HG02973 (cell line): ENCODE results near the gene TSSK6.

Experiments used
- ATAC-seq: cut with Tn5 transposase; IDR thresholded peaks from one replicate; pipeline ENCODE4 v1.9.1; 2021; ENCODE audit warnings: moderate library complexity; ENCODE audit not compliant: unreplicated experiment

TSSK6 gene

GRCh38 chr19:19514881-19515641 is at the start of gene TSSK6:
TSS of gene TSSK6 (minus strand) at chr19:19515548. CDS start at chr19:19515427, 121 bp downstream.
- ATAC-seq: no peak

- no peak for ATAC-seq
Measured at GRCh38 chr19:19563348-19563848, 48.0 kb upstream of the TSSK6 start.

GRCh38 chr19:19562665-19563347 is 47.5 kb upstream of the TSSK6 start:
- no peak for ATAC-seq

DNA sequence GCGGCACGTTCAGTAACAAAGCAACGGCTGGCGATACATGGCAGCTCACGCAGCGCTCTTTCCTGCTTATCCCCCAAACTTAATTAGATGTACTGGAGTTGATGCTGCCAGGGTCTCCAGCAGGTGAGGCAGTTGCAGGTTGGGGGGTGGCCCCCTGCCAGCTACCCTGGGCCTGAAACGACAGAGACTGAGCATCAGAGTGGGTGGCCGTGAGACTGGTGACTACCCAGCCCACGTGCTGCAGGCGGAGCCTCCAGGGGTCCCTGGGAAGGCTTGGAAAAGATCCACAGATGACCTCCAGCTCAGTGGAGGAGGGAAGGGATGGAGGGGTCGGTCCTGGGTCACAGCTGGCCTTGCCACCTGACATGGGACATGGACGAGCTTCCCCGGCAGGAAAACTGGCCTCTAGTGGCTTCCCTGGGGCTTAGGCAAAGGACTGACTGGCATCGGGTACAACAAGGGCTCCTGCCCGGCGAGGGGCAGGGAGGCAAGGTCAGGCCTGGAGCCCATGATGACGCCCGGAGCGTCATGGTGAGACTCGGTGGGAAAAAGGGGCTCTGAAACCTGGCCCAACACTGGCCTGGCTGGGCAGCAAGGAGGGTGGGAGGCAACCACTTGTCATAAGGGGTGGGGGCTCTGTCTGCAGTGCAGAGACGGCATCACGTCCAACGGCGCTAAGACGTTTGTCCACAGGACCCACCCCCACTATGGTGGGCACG is 46.8 kb upstream of the TSSK6 start:
- no peak for ATAC-seq

DNA sequence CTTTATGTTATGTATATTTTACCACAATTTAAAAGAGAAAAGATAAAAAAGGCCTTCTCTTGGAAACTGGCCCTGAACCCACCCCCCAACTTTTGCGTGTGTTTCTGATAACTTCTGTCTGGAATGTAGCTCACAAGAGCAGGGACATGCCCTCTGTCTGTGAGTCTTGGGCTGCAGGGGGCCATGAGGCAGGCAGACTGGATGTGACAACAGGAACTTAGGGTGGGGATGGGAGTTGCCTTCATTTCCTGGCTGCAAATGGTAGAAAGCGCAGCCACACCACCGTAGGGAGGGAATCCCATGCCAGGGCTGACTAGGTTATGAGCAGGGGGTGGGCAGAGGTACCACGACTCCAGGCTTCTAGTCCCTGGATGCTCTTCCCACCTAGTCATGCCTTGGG is 44.6 kb upstream of the TSSK6 start:
- no peak for ATAC-seq

- ATAC-seq: no peak
Measured at GRCh38 chr19:19558636-19559035, 43.3 kb upstream of the TSSK6 start.

- ATAC-seq: no peak
Measured at GRCh38 chr19:19558055-19558454, 42.7 kb upstream of the TSSK6 start.

- no peak for ATAC-seq
Measured at GRCh38 chr19:19554074-19555023, 39.0 kb upstream of the TSSK6 start.

DNA sequence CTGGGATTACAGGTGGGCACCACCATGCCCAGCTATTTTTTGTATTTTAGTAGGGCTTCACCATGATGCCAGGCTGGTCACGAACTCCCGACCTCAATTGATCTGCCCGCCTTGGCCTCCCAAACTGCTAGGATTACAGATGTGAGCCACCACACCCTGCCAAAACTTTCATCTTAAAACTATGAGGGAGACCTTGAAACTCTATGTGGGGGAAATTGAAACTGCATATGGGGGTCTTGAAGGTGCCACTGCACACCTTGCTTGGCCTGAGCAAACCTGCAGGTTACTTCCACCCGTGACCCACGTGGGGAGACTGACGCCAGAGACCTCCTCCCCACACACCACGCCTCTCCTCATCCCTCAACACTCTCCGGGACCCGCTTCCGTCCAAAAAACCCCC is 38.3 kb upstream of the TSSK6 start:
- ATAC-seq: no peak

- ATAC-seq: no peak
Measured at GRCh38 chr19:19552798-19553197, 37.5 kb upstream of the TSSK6 start.

- no peak for ATAC-seq
Measured at GRCh38 chr19:19551853-19552192, 36.5 kb upstream of the TSSK6 start.

GRCh38 chr19:19550972-19551852 is 35.9 kb upstream of the TSSK6 start:
- no peak for ATAC-seq

DNA sequence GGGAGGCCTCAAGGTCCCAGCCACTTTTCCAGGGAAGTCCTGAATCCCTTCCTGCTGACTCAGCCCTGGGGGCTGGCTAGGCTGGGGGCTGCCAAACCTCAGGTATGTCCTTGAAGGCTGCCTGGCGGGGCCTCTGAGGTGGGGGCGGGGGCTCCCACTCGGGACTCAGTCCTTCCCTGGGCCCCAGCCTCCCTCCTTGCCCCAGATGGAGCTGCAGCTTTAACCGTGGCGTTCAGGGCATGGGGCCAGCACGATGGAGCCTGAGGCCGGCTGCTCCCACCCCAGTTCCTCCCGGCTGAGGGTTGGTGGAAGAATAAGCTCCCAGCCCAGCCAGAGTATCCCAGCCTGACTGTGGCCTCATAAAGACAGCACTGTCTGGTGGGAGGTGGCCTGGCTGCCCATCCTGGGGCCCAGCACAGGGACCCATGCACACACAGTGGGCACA is 35.2 kb upstream of the TSSK6 start:
- ATAC-seq: no peak

- no peak for ATAC-seq
Measured at GRCh38 chr19:19549804-19550464, 34.6 kb upstream of the TSSK6 start.

- ATAC-seq: no peak
Measured at GRCh38 chr19:19548915-19549759, 33.8 kb upstream of the TSSK6 start.

GRCh38 chr19:19547674-19548336 is 32.5 kb upstream of the TSSK6 start:
- no peak for ATAC-seq

DNA sequence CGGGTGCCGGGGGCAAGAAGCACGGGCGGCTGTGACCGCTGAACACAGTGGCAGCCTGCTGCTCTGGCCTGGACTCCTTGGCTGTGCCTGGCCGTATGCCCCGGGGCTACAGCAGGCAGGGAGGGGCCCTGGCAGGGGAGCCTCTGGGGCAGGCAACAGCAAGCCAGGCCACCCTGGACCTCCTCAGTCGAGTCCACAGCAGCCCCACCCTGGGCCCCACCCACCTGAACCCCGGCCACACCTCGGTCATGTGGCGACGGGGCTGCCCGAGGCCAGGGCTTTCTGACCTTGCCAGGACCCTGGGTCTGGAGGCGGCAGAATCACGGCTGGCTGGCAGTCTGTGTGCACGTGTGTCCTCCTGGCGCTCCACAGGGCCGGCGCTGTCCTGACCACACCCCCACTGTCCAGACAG is 31.4 kb upstream of the TSSK6 start:
- ATAC-seq: no peak

GRCh38 chr19:19545707-19546106 is 30.4 kb upstream of the TSSK6 start:
- ATAC-seq: no peak
